DOHH2 (cell line): ENCODE results near the gene PRDM16.

ENCODE experiments used
- H3F3A ChIP-seq: fragments of 200-600 bp; sonication (generic), shearing (Covaris generic); 2 replicates; pipeline ENCODE4 v1.6.0; 2016; ENCODE audit warnings: antibody characterized with exemption, mild to moderate bottlenecking; ENCODE audit not compliant: control insufficient read depth, insufficient read depth
- H3K27ac ChIP-seq: fragments of 200-600 bp; sonication (generic); 2 replicates; pipeline ENCODE4 v1.5.1; 2014; ENCODE audit warnings: low read depth, mild to moderate bottlenecking, low read length, moderate library complexity
- H3K27me3 ChIP-seq: fragments of 200-600 bp; sonication (generic); 2 replicates; pipeline ENCODE4 v1.6.1; 2014; ENCODE audit warnings: mild to moderate bottlenecking, low read length, mixed read lengths; ENCODE audit not compliant: control insufficient read depth
- H3K36me3 ChIP-seq: fragments of 200-600 bp; sonication (generic); 2 replicates; pipeline ENCODE4 v1.6.1; 2014; ENCODE audit warnings: mild to moderate bottlenecking, low read length, moderate library complexity, mixed read lengths; ENCODE audit not compliant: control insufficient read depth
- H3K4me1 ChIP-seq: fragments of 200-600 bp; sonication (generic); 2 replicates; pipeline ENCODE4 v1.6.1; 2014; ENCODE audit warnings: mild to moderate bottlenecking, low read length, mixed read lengths; ENCODE audit not compliant: control insufficient read depth
- H3K4me2 ChIP-seq: fragments of 200-600 bp; sonication (generic); 2 replicates; pipeline ENCODE4 v1.6.0; 2014; ENCODE audit warnings: mild to moderate bottlenecking, low read length, moderate library complexity
- H3K4me3 ChIP-seq: fragments of 200-600 bp; sonication (generic); 2 replicates; pipeline ENCODE4 v1.5.1; 2014; ENCODE audit warnings: mild to moderate bottlenecking, low read length, mixed read lengths
- H3K79me2 ChIP-seq: fragments of 200-600 bp; sonication (generic); 2 replicates; pipeline ENCODE4 v1.6.1; 2014; ENCODE audit warnings: mild to moderate bottlenecking, low read length, mixed read lengths; ENCODE audit not compliant: control insufficient read depth
- H3K9me2 ChIP-seq: fragments of 200-600 bp; sonication (generic); replicated peaks from 2 replicates; pipeline ENCODE4 v1.6.1; 2014; ENCODE audit warnings: mild to moderate bottlenecking, low read length, mixed read lengths; ENCODE audit not compliant: control insufficient read depth
- H3K9me3 ChIP-seq: fragments of 200-600 bp; sonication (generic); 2 replicates; pipeline ENCODE4 v1.6.1; 2014; ENCODE audit warnings: antibody characterized with exemption, low read length, mixed read lengths; ENCODE audit not compliant: control insufficient read depth, insufficient read depth
- H4K20me1 ChIP-seq: fragments of 200-600 bp; sonication (generic); 2 replicates; pipeline ENCODE4 v1.6.0; 2014; ENCODE audit warnings: low read depth, mild to moderate bottlenecking, antibody characterized with exemption, low read length, moderate library complexity; ENCODE audit not compliant: control insufficient read depth, insufficient read depth
- CTCF ChIP-seq: fragments of 200-600 bp; sonication (generic); IDR thresholded peaks from one replicate; pipeline ENCODE4 v1.5.1; 2014; ENCODE audit warnings: antibody characterized with exemption, mild to moderate bottlenecking, low read depth, low read length; ENCODE audit not compliant: poor library complexity, severe bottlenecking
- EZH2phosphoT487 ChIP-seq: fragments of 200-600 bp; sonication (generic); IDR thresholded peaks from 2 replicates; pipeline ENCODE4 v1.6.1; 2017; ENCODE audit warnings: borderline replicate concordance, mild to moderate bottlenecking, antibody characterized with exemption, low read length, moderate library complexity, mixed read lengths

Gene PRDM16

GRCh38 chr1:3293563-3294080 is 224.6 kb downstream of the PRDM16 start:
- no peaks in the 10 kb centered on the region for H3K9me2 ChIP-seq

GRCh38 chr1:3294450-3294849 is 225.4 kb downstream of the PRDM16 start:
- no peak overlapping the region for H3K4me2 ChIP-seq
- no peaks in the 10 kb centered on the region for H4K20me1 ChIP-seq
- no peaks in the 10 kb centered on the region for H3K9me2 ChIP-seq
- no peaks in the 10 kb centered on the region for H3K79me2 ChIP-seq
- H3K4me1 ChIP-seq, result no peaks in the 10 kb centered on the region
- H3K4me3 ChIP-seq, result no peak overlapping the region
- H3K27ac ChIP-seq, result no peak overlapping the region
- TF ChIP-seq EZH2phosphoT487, result no peak
- no peak for TF ChIP-seq CTCF
- no peaks in the 10 kb centered on the region for H3F3A ChIP-seq
- no peaks in the 10 kb centered on the region for H3K36me3 ChIP-seq
- no peaks in the 10 kb centered on the region for H3K9me3 ChIP-seq
- H3K27me3 ChIP-seq, result no peaks in the 10 kb centered on the region

More at GRCh38 chr1:3293563-3294080, 224.6 kb downstream of the PRDM16 start:
- no peaks in the 10 kb centered on the region for H3K9me3 ChIP-seq
- no peak overlapping the region for H3K4me2 ChIP-seq
- TF ChIP-seq EZH2phosphoT487 (no peak), CTCF (no peak)
- H3F3A ChIP-seq, result no peaks in the 10 kb centered on the region
- no peak overlapping the region for H3K27ac ChIP-seq
- no peaks in the 10 kb centered on the region for H3K27me3 ChIP-seq
- H3K36me3 ChIP-seq, result no peaks in the 10 kb centered on the region
- no peaks in the 10 kb centered on the region for H4K20me1 ChIP-seq
- no peaks in the 10 kb centered on the region for H3K79me2 ChIP-seq
- no peak overlapping the region for H3K4me3 ChIP-seq
- H3K4me1 ChIP-seq, result no peaks in the 10 kb centered on the region

DNA sequence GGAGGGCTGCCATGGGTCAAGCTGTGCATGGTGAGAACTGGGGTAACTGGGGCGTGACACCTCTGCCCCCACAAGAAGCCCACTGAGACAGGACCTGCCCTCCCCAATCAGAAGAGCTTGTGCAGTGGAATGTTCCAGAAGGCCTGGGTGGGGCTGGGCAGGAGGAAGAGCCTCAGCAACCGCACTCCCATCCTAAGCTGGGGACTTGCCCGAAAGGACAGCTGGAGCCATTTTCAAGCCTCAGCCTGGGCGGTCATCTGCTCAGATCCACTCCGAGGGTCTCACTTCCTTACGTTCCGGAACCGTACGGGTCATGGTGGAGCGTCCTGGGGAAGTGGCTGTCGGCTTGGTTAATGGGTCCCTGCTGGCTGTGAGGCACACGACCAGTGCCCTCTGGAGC is 226.8 kb downstream of the PRDM16 start:
- no peaks in the 10 kb centered on the region for H3K4me1 ChIP-seq
- no peak overlapping the region for H3K27ac ChIP-seq
- no peaks in the 10 kb centered on the region for H3F3A ChIP-seq
- H3K27me3 ChIP-seq, result no peaks in the 10 kb centered on the region
- H3K4me2 ChIP-seq, result no peak overlapping the region
- no peak overlapping the region for H3K4me3 ChIP-seq
- no peaks in the 10 kb centered on the region for H3K9me2 ChIP-seq
- H3K9me3 ChIP-seq, result no peaks in the 10 kb centered on the region
- no peaks in the 10 kb centered on the region for H3K36me3 ChIP-seq
- no peak for TF ChIP-seq CTCF
- no peak for TF ChIP-seq EZH2phosphoT487
- H4K20me1 ChIP-seq, result no peaks in the 10 kb centered on the region
- H3K79me2 ChIP-seq, result no peaks in the 10 kb centered on the region
